ENCODE measurements around the gene FGD3.

- TF ChIP-seq POLR2A (IDR thresholded peaks at IDR 0.05), result no peak
- TF ChIP-seq CTCF (IDR thresholded peaks at IDR 0.05), result no peak
These were observed 70.3 kb downstream of the FGD3 start for GRCh38 chr9:93017621-93018020.

Data from testis (tissue), 2 donors.